NCI-H2196 (cell line): Measurements from ENCODE around the gene MED15.
"Not testable (repeated sequence)": the region's sequence is repeated elsewhere in the genome, so short reads cannot be mapped to it uniquely, and the experiment has no call there.

Experiments used
- DNase-seq: peaks from one replicate; lab custom pipeline; 2025; ENCODE audit not compliant: unreplicated experiment; lab: John Stamatoyannopoulos, UW

MED15 gene

GRCh38 chr22:20483771-20484170 lies 23.6 kb upstream of the MED15 start:
- no peak for DNase-seq

GRCh38 chr22:20484948-20485683 lies 22.3 kb upstream of the MED15 start:
- no peak for DNase-seq

- no peak for DNase-seq
These were observed 21.2 kb upstream of the MED15 start for GRCh38 chr22:20486229-20486628.

GRCh38 chr22:20487715-20488114 lies 19.7 kb upstream of the MED15 start:
- DNase-seq: no peak

GRCh38 chr22:20488946-20489345 lies 18.5 kb upstream of the MED15 start:
- no peak for DNase-seq

GRCh38 chr22:20490183-20490940 lies 17.0 kb upstream of the MED15 start:
- DNase-seq: no peak

GRCh38 chr22:20490941-20491307 lies 16.5 kb upstream of the MED15 start:
- no peak for DNase-seq

- no peak for DNase-seq
These were observed 16.1 kb upstream of the MED15 start for GRCh38 chr22:20491346-20491745.

GRCh38 chr22:20494978-20495860 lies 12.2 kb upstream of the MED15 start, which contains the start of gene KLHL22:
Gene KLHL22 (minus strand): TSS chr22:20495795. CDS start chr22:20489211, 6,584 bp downstream.
- DNase-seq: peak; percentile 44

GRCh38 chr22:20495861-20496681 lies 11.3 kb upstream of the MED15 start:
- peak; percentile 81 for DNase-seq

GRCh38 chr22:20497426-20497825 lies 10.0 kb upstream of the MED15 start:
- no peak for DNase-seq

- no peak for DNase-seq
These were observed 8.5 kb upstream of the MED15 start for GRCh38 chr22:20498913-20499312.

GRCh38 chr22:20499769-20500168 lies 7.6 kb upstream of the MED15 start:
- no peak for DNase-seq

- DNase-seq: no peak
These were observed 3.6 kb upstream of the MED15 start for GRCh38 chr22:20503816-20504215.

GRCh38 chr22:20504293-20504922 lies 3.0 kb upstream of the MED15 start:
- not testable (repeated sequence) for DNase-seq

- no peak for DNase-seq
These were observed 712 bp upstream of the MED15 start for GRCh38 chr22:20506543-20507252.

- DNase-seq: not testable (repeated sequence)
These were observed 801 bp downstream of the MED15 start for GRCh38 chr22:20508067-20508755.

GRCh38 chr22:20508815-20509271 lies 1.4 kb downstream of the MED15 start:
- no peak for DNase-seq
